ENCODE results near the gene ANKRD44. TPM values are rescaled to one million over a fixed set of nuclear protein-coding genes. Genes with fewer than 3 reads are reported as not detected.

The ANKRD44 gene
- total RNA-seq, 1 donor from 2014 or later = 8.1 TPM

GRCh38 chr2:197340591-197340990 is 30.0 kb upstream of the ANKRD44 start:
- peaks cover 3% of the 10 kb centered on the region for H3K27me3 Mint-ChIP-seq (ENCODE audit: unreplicated experiment)
- no peak for TF ChIP-seq CTCF (IDR thresholded peaks at IDR 0.05; ENCODE audit: unreplicated experiment)
- no peaks in the 10 kb centered on the region for H3K9me3 Mint-ChIP-seq (ENCODE audit: unreplicated experiment)
- no peak overlapping the region for H3K4me3 Mint-ChIP-seq (ENCODE audit: unreplicated experiment)
- no peak overlapping the region for H3K27ac Mint-ChIP-seq (ENCODE audit: unreplicated experiment)
- no peaks in the 10 kb centered on the region for H3K36me3 Mint-ChIP-seq (ENCODE audit: low read depth, unreplicated experiment)
- no peak for DNase-seq (ENCODE audit: low spot score)
- H3K4me1 Mint-ChIP-seq (ENCODE audit: unreplicated experiment) = peaks cover 13% of the 10 kb centered on the region

- peaks cover 3% of the 10 kb centered on the region for H3K27me3 Mint-ChIP-seq (ENCODE audit: unreplicated experiment)
- peaks cover 13% of the 10 kb centered on the region for H3K4me1 Mint-ChIP-seq (ENCODE audit: unreplicated experiment)
- no peak for DNase-seq (ENCODE audit: low spot score)
- peak overlapping the region; percentile 7 for H3K27ac Mint-ChIP-seq (ENCODE audit: unreplicated experiment)
- no peaks in the 10 kb centered on the region for H3K36me3 Mint-ChIP-seq (ENCODE audit: low read depth, unreplicated experiment)
- no peak overlapping the region for H3K4me3 Mint-ChIP-seq (ENCODE audit: unreplicated experiment)
- no peaks in the 10 kb centered on the region for H3K9me3 Mint-ChIP-seq (ENCODE audit: unreplicated experiment)
- TF ChIP-seq CTCF (IDR thresholded peaks at IDR 0.05; ENCODE audit: unreplicated experiment) = no peak
Observed at GRCh38 chr2:197339496-197340220, 29.1 kb upstream of the ANKRD44 start.

- no peak overlapping the region for H3K4me3 Mint-ChIP-seq (ENCODE audit: unreplicated experiment)
- H3K27me3 Mint-ChIP-seq (ENCODE audit: unreplicated experiment) = peaks cover 3% of the 10 kb centered on the region
- H3K4me1 Mint-ChIP-seq (ENCODE audit: unreplicated experiment) = peaks cover 13% of the 10 kb centered on the region
- no peak for TF ChIP-seq CTCF (IDR thresholded peaks at IDR 0.05; ENCODE audit: unreplicated experiment)
- H3K27ac Mint-ChIP-seq (ENCODE audit: unreplicated experiment) = peak overlapping the region; percentile 7
- H3K9me3 Mint-ChIP-seq (ENCODE audit: unreplicated experiment) = no peaks in the 10 kb centered on the region
- no peaks in the 10 kb centered on the region for H3K36me3 Mint-ChIP-seq (ENCODE audit: low read depth, unreplicated experiment)
- no peak for DNase-seq (ENCODE audit: low spot score)
Observed at GRCh38 chr2:197339016-197339415, 28.4 kb upstream of the ANKRD44 start.

GRCh38 chr2:197332641-197333040 is 22.1 kb upstream of the ANKRD44 start:
- TF ChIP-seq CTCF (IDR thresholded peaks at IDR 0.05; ENCODE audit: unreplicated experiment) = no peak
- DNase-seq (ENCODE audit: low spot score) = no peak
- H3K4me1 Mint-ChIP-seq (ENCODE audit: unreplicated experiment) = no peaks in the 10 kb centered on the region
- H3K9me3 Mint-ChIP-seq (ENCODE audit: unreplicated experiment) = no peaks in the 10 kb centered on the region
- no peaks in the 10 kb centered on the region for H3K27me3 Mint-ChIP-seq (ENCODE audit: unreplicated experiment)
- H3K27ac Mint-ChIP-seq (ENCODE audit: unreplicated experiment) = no peak overlapping the region
- no peak overlapping the region for H3K4me3 Mint-ChIP-seq (ENCODE audit: unreplicated experiment)
- H3K36me3 Mint-ChIP-seq (ENCODE audit: low read depth, unreplicated experiment) = no peaks in the 10 kb centered on the region

GRCh38 chr2:197328461-197328860 is 17.9 kb upstream of the ANKRD44 start:
- Mint-ChIP-seq H3K36me3 (ENCODE audit: low read depth, unreplicated experiment) (no peaks in the 10 kb centered on the region), H3K4me1 (ENCODE audit: unreplicated experiment) (no peaks in the 10 kb centered on the region), H3K4me3 (ENCODE audit: unreplicated experiment) (no peak overlapping the region), H3K9me3 (ENCODE audit: unreplicated experiment) (no peaks in the 10 kb centered on the region), H3K27me3 (ENCODE audit: unreplicated experiment) (no peaks in the 10 kb centered on the region), H3K27ac (ENCODE audit: unreplicated experiment) (no peak overlapping the region)
- DNase-seq (ENCODE audit: low spot score) = no peak
- no peak for TF ChIP-seq CTCF (IDR thresholded peaks at IDR 0.05; ENCODE audit: unreplicated experiment)
